LHCN-M2 (cell line): Measurements from ENCODE around the gene POTEF. TPM values are rescaled to one million over a fixed set of nuclear protein-coding genes. Genes with fewer than 3 reads are reported as not detected.
"Not testable (repeated sequence)": the region's sequence is repeated elsewhere in the genome, so short reads cannot be mapped to it uniquely, and the experiment has no call there.

Experiments
- DNase-seq: peaks from one replicate; pipeline ENCODE4 v3.0.0-alpha.2; 2012; ENCODE audit warnings: low read depth
- total RNA-seq: library from RNA; depleted of rRNA; stranded (reverse); fragments of >200 nt; gene quantifications from 2 replicates; pipeline ENCODE4 v1.2.3, GENCODE V29; 2014

POTEF gene
- total RNA-seq, 1 experiment from 2014 or later: not detected

DNA sequence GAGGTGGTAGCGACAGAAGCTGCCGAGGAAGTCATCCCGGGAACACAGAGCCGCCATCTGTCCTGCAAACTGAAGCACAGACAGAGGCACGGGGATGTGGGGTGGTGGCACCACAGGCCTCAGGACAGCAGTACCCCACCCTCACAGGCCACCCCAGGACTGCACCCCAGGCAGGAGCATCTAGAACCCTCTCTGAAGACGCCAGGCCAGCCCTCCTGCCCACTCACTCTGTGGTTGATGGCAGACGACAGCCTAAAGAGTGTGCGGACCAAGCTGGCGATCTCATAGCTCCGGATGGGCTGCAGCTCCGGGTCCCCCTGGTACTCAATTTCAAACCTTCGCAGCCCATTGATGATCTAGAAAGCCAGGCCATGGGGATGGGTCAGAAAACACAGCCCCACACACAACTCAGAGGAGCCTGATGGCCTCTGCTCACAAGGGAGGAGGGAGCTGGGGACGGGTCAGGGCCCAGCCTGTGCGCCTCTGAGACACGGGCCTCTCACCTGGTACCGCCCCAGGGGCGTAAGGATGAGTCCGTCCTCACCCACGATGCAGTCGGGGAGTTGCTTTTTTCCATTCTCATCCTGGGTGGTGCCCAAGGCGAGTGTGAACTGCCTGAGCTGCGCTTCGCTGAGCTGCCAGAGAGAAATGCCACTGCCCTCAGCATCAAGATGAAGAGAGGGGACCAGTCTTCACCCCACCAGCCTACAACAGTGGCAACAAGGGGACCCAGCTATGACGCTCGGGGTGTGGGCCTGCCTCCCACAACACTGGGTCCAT is 24.0 kb upstream of the POTEF start:
- no peak for DNase-seq

GRCh38 chr2:130152136-130152815 is 23.3 kb upstream of the POTEF start:
- DNase-seq: not testable (repeated sequence)

- not testable (repeated sequence) for DNase-seq
These were observed 22.1 kb upstream of the POTEF start for GRCh38 chr2:130151145-130151512.

DNA sequence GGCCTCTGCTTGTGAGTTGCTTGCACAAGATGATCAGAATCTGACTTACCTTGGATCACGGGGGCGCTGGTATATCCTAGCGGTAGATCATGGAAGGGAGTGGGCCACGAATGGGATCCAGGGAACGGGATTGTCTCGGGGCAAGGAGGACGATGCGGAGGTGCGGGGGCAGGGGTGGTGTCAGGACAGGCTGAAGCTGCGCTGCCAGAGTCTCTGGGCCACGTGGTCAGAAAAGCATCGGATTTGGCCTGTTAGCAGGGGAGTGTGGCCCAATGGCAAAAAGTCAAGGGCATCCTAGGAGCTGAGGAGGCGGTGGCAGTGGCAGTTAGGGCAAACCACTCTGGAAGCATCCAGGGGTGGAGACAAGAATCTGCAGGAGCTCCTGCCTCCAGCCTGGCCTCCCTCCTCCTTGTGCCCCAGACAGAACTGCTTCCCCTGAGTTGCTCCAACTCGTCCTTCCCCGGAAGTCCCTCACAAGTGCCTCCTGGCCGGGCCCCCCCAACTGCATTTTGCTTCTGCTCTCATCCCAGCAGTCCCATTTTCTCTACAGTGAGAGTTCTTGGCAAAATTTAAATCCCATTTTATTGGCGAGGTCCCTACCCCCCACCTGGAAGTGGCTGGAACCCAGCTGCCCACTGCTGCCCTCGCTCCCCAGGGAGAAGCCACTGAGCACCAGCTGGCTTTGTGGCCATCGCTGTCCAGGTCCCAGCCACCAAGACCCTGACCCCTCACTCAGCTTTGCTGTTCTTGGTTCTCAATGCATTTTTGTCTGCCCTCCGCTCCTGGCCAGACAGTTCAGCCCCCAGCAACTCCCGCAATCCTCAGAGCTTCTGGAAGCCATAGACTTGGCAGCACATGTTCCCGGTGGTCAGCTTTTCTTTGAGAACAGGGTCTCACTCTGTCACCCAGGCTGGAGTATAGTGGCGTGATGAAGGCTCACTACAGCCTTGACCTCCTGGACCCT is 21.4 kb upstream of the POTEF start:
- DNase-seq: no peak

DNA sequence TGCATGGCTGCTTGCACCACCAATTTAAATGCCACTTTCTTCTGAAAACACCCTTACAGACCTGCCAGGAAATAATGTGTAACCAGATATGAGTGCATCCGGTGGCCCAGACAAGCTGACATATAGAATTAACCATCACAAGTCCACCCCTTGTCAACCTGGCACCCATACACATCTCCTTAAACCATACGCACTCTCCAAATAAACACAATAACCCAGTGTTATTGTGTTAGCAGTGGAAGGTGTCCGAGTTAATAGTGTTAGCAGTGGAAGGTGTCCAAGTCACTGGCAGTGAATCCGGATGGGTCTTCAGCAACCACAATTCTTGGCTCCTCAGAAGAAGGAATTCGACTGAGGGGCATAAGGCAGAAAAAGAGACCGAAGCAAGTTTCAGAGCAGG is 19.5 kb upstream of the POTEF start:
- DNase-seq: not testable (repeated sequence)

DNA sequence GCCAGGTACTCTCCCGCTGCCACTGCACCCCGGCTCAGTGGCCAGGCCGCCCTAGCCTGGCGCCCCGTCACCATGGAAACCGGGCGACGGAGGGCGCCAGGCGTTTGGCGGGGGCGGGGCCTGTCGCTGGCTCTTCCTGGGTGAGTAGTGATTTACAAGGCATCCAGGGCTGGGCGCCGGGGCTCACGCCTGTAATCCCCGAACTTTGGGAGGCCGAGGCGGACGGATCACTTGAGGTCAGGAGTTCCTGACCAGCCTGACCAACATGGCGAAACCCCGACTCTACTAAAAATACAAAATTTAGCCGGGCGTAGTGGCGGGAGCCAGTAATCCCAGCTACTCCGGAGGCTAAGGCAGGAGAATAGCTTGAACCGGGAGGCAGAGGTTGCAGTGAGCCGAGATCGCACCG is 16.0 kb upstream of the POTEF start, which contains the start of gene CCDC74B:
CCDC74B (minus strand) TSS at position 107 of the 409 bp plus-strand sequence. CDS start 116 bp downstream, outside the sequence.
- DNase-seq: peak; percentile 39

DNA sequence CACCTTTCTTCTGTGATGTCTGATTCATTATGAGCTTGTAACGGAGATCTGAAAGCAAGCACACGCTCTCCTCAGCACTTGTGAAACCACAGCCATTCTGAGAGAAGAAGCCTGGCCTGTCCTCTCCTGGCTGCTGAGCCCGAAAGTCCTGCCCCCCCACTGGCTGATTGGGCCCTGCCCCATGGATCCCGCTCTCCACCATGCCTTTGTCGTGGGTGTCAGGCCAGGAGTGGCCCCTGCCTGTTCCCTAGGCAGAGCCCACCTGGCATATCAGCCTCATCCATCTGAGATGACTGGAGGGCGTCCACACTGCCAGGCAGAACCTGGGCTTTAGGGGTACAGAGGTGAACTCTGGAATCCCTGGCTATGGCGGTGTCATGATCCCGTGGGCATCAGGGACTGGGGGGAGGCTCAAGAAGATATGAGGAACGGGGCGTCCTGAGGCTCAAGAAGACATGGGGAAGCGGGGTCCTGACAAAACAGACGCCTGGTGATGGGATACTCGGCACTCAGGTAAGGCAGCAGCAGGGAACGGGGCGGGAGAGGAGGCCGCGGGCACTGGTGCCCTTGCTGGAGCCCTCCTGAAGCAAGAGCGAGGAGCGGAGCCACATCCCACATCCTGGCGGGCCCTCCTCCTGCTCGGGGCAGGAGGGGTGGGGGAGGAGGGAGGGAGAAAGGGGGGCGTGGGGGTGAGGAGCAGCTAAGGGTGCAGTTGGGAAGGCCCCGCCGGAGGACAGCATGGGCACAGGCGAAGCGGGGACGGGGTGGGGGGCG is 14.4 kb upstream of the POTEF start:
- DNase-seq: not testable (repeated sequence)

- DNase-seq: not testable (repeated sequence)
These were observed 13.6 kb upstream of the POTEF start for GRCh38 chr2:130142396-130143265.

DNA sequence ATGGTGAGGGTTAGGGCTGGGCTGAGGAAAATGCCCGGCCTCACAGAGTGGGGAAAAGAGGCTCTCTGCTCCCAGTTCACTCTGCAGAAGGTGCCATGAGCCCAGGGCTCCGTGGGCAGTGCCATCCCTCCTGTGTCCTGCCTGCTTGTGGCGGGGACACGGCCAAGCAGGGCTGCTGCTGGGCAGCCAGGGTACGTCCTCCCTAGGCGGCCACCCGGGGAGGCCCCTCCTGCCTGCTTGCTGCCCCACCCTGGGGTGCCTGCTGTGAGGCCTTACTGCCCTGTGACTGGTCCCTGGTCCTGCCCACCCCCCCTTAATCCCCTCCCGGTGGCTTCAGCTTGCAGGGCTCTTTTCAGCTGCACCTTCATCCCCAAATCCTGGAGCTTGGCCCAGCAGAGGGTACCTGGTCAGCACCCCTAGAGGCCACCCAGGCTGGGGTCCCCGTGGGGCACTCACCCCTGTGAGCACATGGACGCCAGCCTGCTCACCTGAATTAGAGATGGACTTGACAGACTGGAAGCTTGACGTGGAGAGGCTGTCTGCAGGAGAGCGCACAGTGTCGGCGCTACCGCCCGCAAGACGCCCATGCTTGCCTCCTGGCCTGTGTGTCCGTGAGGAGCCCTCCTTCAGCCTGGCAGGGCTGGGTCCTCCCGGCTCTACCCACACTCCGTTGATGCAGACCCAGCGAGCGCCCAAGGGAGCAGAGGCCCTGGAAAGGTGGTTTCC is 12.8 kb upstream of the POTEF start:
- not testable (repeated sequence) for DNase-seq

GRCh38 chr2:130141002-130141401 is 12.0 kb upstream of the POTEF start:
- not testable (repeated sequence) for DNase-seq

GRCh38 chr2:130140516-130140915 is 11.5 kb upstream of the POTEF start:
- DNase-seq: not testable (repeated sequence)

DNA sequence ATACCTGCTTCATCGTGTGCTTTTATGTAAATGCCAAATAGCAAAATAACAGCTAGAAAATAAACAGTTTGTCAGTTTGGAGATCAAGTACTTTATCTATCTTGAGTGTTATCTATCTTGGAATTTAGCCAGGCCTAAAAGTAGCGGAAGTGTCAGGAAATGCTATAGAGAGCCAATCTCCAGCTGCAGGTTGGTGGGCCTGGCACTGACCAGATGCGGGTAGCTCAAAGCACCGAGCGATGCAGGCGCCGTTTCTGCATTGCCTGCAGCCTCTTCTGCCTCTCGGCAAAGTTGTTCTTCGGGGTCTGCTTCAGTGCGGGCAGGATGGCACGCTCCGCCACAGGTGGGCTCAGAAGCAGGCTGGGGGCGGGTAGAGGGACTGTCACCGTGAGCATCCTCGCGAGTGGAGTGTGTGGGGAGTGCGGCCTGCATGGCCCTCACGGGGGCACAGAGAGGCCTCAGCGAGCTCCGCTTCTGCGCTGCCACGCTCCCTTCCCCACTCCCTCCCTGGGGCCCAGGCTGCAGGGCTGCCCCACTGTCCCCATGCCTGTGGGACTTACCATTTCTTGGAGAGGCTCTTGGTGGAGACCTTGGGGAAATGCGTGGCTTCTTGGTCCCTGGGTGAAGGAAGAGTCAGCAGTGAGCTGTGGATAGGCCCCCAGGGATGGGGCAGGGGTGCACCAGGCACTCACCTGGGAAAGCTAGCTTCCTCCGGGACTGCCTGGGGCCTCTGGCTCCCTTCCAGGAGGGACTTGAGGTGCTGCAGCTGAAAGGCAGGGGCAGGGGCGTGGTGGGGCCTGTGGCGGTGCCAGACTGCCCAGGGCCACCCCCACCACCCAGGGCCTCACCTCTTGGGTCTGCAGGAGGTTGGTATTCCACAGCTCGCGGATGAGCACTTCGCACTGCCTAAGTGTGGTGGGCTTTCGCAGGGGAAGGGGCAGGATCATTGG is 10.6 kb upstream of the POTEF start:
- DNase-seq: not testable (repeated sequence)

DNA sequence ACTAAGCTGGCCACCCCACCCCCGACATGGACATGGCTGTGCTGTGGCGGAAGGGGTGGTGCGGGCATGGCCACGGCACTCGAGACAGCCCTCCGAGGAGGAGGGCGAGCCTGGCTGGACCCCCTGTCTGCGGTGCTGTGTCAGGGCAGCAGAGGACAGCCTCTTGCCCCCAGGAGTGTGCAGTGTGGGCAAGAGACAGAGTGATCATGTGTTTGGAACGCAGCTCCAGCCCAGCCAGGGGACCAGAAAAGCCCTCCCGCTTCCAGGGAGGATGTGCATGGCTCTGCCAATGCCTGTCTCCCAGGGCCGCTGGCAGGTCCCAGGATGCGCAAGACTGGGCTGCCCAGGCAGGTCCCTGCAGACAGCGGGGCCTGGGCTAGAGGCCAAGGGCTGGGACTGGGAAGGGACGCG is 9.8 kb upstream of the POTEF start:
- DNase-seq: not testable (repeated sequence)

DNA sequence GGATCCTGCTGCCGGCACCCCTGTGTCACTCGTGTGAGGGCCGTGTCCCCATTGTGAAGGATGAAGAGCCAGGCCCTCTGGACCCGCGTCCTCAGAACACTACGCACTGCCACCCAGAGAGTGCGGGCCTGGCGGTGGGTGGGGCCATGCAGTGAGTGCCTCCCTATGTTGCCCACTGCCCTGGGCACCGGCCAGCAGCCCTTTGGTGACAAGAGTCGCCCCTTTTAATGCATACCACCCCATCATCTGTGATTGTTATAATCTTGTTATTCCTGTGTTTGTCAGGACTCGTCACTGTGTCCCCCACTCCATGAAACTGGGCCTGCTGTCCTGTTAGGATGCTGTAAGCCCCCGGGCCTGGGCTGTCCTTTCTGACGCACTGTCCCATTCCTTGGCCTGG is 9.3 kb upstream of the POTEF start:
- DNase-seq: not testable (repeated sequence)

GRCh38 chr2:130137118-130137517 is 8.1 kb upstream of the POTEF start:
- not testable (repeated sequence) for DNase-seq

DNA sequence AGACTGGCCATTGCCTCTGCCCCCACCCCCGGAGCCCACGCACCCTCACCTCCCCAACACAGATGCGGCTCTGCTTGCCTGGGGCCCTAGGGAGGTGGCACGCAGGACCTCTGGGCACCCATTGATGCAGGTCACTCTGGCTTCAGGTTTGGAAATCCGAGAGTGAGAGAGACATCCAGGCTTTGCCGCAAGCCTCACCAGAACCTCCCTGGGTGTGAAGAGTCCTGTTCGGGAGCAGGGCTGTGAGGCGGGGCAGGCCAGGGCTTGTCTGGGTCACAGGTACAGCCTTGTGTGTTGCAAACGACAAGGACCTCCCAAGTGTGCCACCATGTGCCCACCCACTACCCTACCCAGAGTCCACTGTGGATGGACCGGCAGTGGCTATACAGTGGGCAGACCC is 7.5 kb upstream of the POTEF start:
- not testable (repeated sequence) for DNase-seq

GRCh38 chr2:130135692-130136541 is 6.9 kb upstream of the POTEF start:
- DNase-seq: no peak
